ENCODE results near the gene KREMEN2. TPM values are rescaled to one million over a fixed set of nuclear protein-coding genes. Genes with fewer than 3 reads are reported as not detected.

KREMEN2 gene
- total RNA-seq (ENCODE audit: unreplicated experiment) = not detected
- long read RNA-seq = 0 reads

- no peak within 1 kb of the TSS for H3K27ac Mint-ChIP-seq (ENCODE audit: unreplicated experiment)
- H3K27me3 Mint-ChIP-seq (ENCODE audit: unreplicated experiment) = peaks cover 24% of the 10 kb centered on the region
- no peaks in the 10 kb centered on the region for H3K9me3 Mint-ChIP-seq (ENCODE audit: unreplicated experiment)
- peak within 1 kb of the TSS; percentile 51 for H3K4me3 Mint-ChIP-seq (ENCODE audit: unreplicated experiment)
- peaks cover 8% of the 10 kb centered on the region for H3K4me1 Mint-ChIP-seq (ENCODE audit: unreplicated experiment)
- TF ChIP-seq CTCF (IDR thresholded peaks at IDR 0.05; ENCODE audit: unreplicated experiment) = no peak
- no peak for DNase-seq (ENCODE audit: low spot score)
- H3K36me3 Mint-ChIP-seq (ENCODE audit: low read depth, unreplicated experiment) = peaks cover 4% of the 10 kb centered on the region
These were observed at the start of gene KREMEN2 for GRCh38 chr16:2963723-2964474. Gene KREMEN2, plus strand, starts transcription at chr16:2964275. Its CDS starts 246 bp downstream, at chr16:2964521.

- no peak overlapping the region for H3K4me3 Mint-ChIP-seq (ENCODE audit: unreplicated experiment)
- DNase-seq (ENCODE audit: low spot score) = no peak
- H3K27me3 Mint-ChIP-seq (ENCODE audit: unreplicated experiment) = peaks cover 13% of the 10 kb centered on the region
- H3K4me1 Mint-ChIP-seq (ENCODE audit: unreplicated experiment) = peaks cover 8% of the 10 kb centered on the region
- no peak overlapping the region for H3K27ac Mint-ChIP-seq (ENCODE audit: unreplicated experiment)
- H3K36me3 Mint-ChIP-seq (ENCODE audit: low read depth, unreplicated experiment) = peaks cover 10% of the 10 kb centered on the region
- no peaks in the 10 kb centered on the region for H3K9me3 Mint-ChIP-seq (ENCODE audit: unreplicated experiment)
- no peak for TF ChIP-seq CTCF (IDR thresholded peaks at IDR 0.05; ENCODE audit: unreplicated experiment)
These were observed 48.7 kb upstream of the KREMEN2 start for GRCh38 chr16:2915196-2915929.

- H3K9me3 Mint-ChIP-seq (ENCODE audit: unreplicated experiment) = no peaks in the 10 kb centered on the region
- H3K36me3 Mint-ChIP-seq (ENCODE audit: low read depth, unreplicated experiment) = no peaks in the 10 kb centered on the region
- peak overlapping the region; percentile 48 for H3K27ac Mint-ChIP-seq (ENCODE audit: unreplicated experiment)
- peak; percentile 85 for TF ChIP-seq CTCF (IDR thresholded peaks at IDR 0.05; ENCODE audit: unreplicated experiment)
- H3K27me3 Mint-ChIP-seq (ENCODE audit: unreplicated experiment) = peaks cover 6% of the 10 kb centered on the region
- DNase-seq (ENCODE audit: low spot score) = peak; percentile 50
- no peaks in the 10 kb centered on the region for H3K4me1 Mint-ChIP-seq (ENCODE audit: unreplicated experiment)
- H3K4me3 Mint-ChIP-seq (ENCODE audit: unreplicated experiment) = peak overlapping the region; percentile 65
These were observed 44.4 kb upstream of the KREMEN2 start for GRCh38 chr16:2919511-2920255.

- no peak overlapping the region for H3K4me3 Mint-ChIP-seq (ENCODE audit: unreplicated experiment)
- peaks cover 17% of the 10 kb centered on the region for H3K36me3 Mint-ChIP-seq (ENCODE audit: low read depth, unreplicated experiment)
- peaks cover 10% of the 10 kb centered on the region for H3K27me3 Mint-ChIP-seq (ENCODE audit: unreplicated experiment)
- no peak for DNase-seq (ENCODE audit: low spot score)
- peaks cover 11% of the 10 kb centered on the region for H3K4me1 Mint-ChIP-seq (ENCODE audit: unreplicated experiment)
- TF ChIP-seq CTCF (IDR thresholded peaks at IDR 0.05; ENCODE audit: unreplicated experiment) = no peak
- no peak overlapping the region for H3K27ac Mint-ChIP-seq (ENCODE audit: unreplicated experiment)
- no peaks in the 10 kb centered on the region for H3K9me3 Mint-ChIP-seq (ENCODE audit: unreplicated experiment)
These were observed 40.6 kb upstream of the KREMEN2 start for GRCh38 chr16:2923481-2923880.

Data from endothelial cell (in vitro differentiated cells).